ENCODE results near the gene TBC1D2B.

Gene TBC1D2B

DNA sequence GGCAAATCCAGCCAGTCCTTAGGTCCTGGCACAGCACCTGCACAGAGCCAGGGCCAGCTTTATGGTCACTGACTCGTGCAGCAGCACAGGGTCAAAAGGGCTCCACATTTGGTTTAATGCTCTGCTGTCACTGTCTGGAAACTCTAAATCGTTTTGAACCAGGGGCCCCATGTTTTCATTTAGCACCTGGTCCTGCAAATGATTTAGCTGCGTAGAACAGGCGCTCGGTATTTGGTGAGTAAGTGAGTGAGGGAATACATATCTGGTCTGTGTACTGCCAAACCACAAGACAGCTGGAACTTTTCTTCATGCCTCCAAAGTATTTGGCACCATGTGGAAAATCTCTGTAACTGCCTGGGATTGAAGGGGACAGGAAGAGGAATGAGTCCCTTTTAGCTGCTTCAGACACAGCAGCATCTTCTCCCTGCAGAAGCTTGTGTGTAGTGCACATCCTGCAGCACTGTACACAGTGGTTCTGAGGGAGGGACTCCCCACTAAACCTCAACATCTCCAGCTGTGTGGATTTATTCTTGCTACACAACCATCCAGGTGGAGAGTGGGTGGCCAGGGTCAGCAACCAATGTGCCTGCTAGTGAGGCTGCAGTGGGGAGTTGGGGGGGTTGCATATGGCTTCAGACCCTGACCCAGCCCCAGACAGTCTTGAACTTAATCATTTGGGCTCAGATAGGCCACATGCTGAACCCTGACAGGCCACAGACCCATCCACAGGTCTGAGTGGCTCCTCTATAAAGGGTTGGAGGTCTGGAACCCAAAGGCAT, 15.9 kb upstream of the TBC1D2B start:
- Histone ChIP-seq H3K27me3 (replicated peaks) (no peaks in the 10 kb centered on the region), H3K4me3 (ENCODE audit: low read depth, low read length) (no peak overlapping the region), H3K36me3 (replicated peaks) (no peaks in the 10 kb centered on the region), H3K27ac (no peak overlapping the region)
- peak; percentile 65 for DNase-seq
- TF ChIP-seq, protein P1, sequence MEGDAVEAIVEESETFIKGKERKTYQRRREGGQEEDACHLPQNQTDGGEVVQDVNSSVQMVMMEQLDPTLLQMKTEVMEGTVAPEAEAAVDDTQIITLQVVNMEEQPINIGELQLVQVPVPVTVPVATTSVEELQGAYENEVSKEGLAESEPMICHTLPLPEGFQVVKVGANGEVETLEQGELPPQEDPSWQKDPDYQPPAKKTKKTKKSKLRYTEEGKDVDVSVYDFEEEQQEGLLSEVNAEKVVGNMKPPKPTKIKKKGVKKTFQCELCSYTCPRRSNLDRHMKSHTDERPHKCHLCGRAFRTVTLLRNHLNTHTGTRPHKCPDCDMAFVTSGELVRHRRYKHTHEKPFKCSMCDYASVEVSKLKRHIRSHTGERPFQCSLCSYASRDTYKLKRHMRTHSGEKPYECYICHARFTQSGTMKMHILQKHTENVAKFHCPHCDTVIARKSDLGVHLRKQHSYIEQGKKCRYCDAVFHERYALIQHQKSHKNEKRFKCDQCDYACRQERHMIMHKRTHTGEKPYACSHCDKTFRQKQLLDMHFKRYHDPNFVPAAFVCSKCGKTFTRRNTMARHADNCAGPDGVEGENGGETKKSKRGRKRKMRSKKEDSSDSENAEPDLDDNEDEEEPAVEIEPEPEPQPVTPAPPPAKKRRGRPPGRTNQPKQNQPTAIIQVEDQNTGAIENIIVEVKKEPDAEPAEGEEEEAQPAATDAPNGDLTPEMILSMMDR (IDR thresholded peaks at IDR 0.05; ENCODE audit: low read depth, low read length, missing control alignments), result no peak
- in situ Hi-C loops (cut with HindIII; ENCODE audit: low pct_ligation_motif_present, low sequenced_read_pairs), result no loop called here

DNA sequence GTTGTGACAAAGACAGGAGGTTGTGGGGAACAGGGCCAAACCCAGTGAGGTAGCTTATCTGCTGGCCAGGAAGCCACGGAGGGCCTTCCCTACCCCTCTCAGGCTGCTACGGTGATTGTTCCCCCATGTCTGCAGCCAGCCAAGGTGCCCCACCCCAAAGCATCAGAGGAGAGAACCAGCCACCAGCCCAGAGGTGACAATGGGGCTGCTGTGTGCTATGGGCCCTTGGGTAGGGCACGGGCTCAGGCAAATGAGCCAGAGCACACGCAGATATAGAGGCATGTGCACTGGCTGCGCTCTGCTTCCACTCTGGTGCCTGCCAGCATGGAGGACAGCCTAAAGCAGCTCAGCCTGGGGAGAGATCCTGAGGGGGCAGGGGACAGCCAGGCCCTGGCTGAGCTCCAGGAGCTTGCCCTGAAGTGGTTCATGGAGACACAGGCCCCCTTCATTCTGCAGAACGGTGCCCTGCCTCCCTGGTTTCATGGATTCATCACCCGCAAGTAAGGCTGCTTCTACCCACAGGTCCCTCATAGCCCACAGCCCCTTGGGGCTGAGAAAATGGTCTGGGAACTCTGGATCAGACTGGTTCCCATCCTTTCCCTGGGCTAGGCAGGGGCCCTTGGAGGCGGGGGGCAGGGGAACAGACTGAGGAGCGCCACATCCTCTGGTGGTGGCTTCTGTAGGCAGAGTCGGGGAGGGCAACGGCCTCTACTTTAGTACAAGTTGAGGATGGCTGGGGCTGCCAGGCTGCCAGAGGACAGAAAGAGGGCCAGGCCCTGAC, 14.9 kb upstream of the TBC1D2B start, which contains the start of gene SH2D7:
Gene SH2D7 (plus strand): TSS at position 301 of the 781 bp plus-strand sequence. CDS start 24 bp downstream, at position 325.
- in situ Hi-C loops (cut with HindIII; ENCODE audit: low pct_ligation_motif_present, low sequenced_read_pairs), result no loop called here
- Histone ChIP-seq H3K36me3 (replicated peaks) (no peaks in the 10 kb centered on the region), H3K27me3 (replicated peaks) (no peaks in the 10 kb centered on the region), H3K4me3 (ENCODE audit: low read depth, low read length) (no peak within 1 kb of the TSS), H3K27ac (no peak within 1 kb of the TSS)
- DNase-seq, result no peak
- TF ChIP-seq, protein P1 (IDR thresholded peaks at IDR 0.05; ENCODE audit: low read depth, low read length, missing control alignments), result no peak

DNA sequence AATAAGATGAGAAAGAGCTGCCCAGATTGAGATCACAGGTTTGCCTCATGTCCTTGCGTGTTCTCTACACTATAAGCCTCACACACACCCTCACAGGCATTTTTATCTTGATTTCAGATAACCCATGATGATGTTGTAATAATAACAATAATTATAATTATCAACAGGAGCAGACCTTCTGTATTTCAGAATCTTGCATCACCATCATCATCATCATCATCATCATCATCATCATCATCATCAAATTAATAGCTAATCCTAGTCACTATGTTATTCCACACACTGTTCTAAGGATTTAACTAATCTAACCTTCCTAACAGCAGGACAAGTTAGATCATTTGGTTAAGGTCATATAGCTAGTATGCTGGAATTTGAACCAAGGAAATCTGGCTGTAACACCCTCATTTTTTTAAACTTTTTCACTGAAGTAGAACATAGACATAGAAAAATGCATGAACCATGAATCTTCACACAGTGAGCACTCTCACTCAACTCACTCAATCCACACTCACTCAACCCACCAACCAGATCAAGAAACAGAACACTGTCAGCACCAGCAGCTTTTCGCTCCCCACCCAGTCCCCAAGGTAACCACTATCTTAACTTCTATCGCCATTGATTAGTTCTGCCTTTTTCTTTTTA, 13.0 kb upstream of the TBC1D2B start:
- Histone ChIP-seq H3K36me3 (replicated peaks) (no peaks in the 10 kb centered on the region), H3K27me3 (replicated peaks) (no peaks in the 10 kb centered on the region), H3K4me3 (ENCODE audit: low read depth, low read length) (no peak overlapping the region), H3K27ac (no peak overlapping the region)
- DNase-seq, result no peak
- in situ Hi-C loops (cut with HindIII; ENCODE audit: low pct_ligation_motif_present, low sequenced_read_pairs), result no loop called here
- TF ChIP-seq, protein P1 (IDR thresholded peaks at IDR 0.05; ENCODE audit: low read depth, low read length, missing control alignments), result no peak

DNA sequence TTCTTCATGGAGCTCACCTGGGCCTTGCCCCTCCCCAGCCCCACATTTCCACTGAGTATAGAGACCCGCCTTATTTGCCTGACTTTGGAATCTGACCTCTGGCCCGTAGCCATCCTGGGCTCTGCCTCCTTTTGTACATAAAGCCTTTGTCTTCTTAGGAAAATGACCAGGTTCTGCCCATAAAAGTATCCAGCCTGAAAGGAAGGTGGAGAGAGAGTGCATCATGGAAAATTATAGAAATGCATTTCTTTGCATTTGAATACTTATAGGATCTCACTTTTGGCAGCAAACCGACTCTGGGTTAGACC, 11.2 kb upstream of the TBC1D2B start:
- H3K27ac ChIP-seq, result no peak overlapping the region
- in situ Hi-C loops (cut with HindIII; ENCODE audit: low pct_ligation_motif_present, low sequenced_read_pairs), result no loop called here
- no peak for DNase-seq
- no peaks in the 10 kb centered on the region for H3K27me3 ChIP-seq (replicated peaks)
- TF ChIP-seq, protein P1 (IDR thresholded peaks at IDR 0.05; ENCODE audit: low read depth, low read length, missing control alignments), result no peak
- H3K4me3 ChIP-seq (ENCODE audit: low read depth, low read length), result no peak overlapping the region
- H3K36me3 ChIP-seq (replicated peaks), result no peaks in the 10 kb centered on the region

DNA sequence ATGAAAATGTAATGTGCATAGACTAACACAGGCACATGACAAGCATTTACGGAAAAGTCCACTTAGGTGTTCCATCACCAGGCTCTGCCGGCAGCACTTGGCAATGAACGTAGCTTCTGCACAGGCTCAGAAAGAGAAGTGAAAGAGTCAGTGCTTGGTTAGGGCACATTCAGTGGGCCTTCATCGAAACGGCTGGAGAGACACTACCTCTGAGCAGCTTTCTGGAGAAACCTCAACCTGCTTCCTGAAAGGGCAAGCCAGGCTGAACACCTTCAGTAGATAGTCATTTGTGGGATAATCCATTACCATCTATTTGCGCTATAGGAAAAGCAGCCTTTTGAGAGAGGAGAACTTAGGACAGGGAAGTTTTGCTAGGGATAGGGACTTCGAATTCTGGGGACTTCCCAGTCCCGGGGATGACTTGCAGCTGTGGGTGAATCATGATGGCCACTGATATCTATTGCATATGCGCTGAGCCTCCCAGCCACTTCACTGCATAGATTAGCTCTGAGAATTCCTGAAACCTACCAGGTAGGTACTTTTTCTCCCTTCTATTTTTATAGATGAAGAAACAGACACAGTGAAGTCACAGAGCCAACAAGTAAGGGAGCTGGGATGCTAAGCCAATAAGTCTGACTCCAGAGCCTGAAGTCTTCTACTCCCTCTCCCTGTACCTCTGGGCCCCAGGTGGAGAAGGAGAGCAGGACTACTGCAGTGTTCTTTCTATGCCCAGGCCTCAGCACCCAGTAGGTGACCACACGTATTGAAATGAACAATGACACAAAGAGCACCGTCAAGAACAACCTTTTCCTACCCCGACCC, 10.7 kb upstream of the TBC1D2B start:
- H3K27ac ChIP-seq, result no peak overlapping the region

More for the DNA sequence above, 10.7 kb upstream of the TBC1D2B start:
- H3K36me3 ChIP-seq (replicated peaks), result no peaks in the 10 kb centered on the region
- TF ChIP-seq, protein P1 (IDR thresholded peaks at IDR 0.05; ENCODE audit: low read depth, low read length, missing control alignments), result no peak
- H3K4me3 ChIP-seq (ENCODE audit: low read depth, low read length), result no peak overlapping the region
- H3K27me3 ChIP-seq (replicated peaks), result no peaks in the 10 kb centered on the region
- DNase-seq, result no peak
- in situ Hi-C loops (cut with HindIII; ENCODE audit: low pct_ligation_motif_present, low sequenced_read_pairs), result no loop called here

Measured in brain microvascular endothelial cell (primary cell).